IMR-90 (cell line): ENCODE data around the gene IDH3G. TPM values are rescaled to one million over a fixed set of nuclear protein-coding genes. Genes with fewer than 3 reads are reported as not detected.

ENCODE experiments used
- ATAC-seq: fragments of 200-7000 bp; cut with Tn5 transposase; 2 replicates; pipeline ENCODE4 v1.9.1; 2020; ENCODE audit warnings: low read depth, mild to moderate bottlenecking, moderate library complexity
- BruUV-seq: library from RNA; stranded (reverse); fragments of 400-500 nt; replicated peaks from 2 replicates; lab custom pipeline; 2021; lab: Mats Ljungman, UMichigan
- CTCF ChIA-PET: fragments of 300-600 bp; formaldehyde crosslinking; extraction: SDS; loops from one replicate; lab custom pipeline; 2021; ENCODE audit warnings: antibody characterized with exemption; lab: Yijun Ruan, JAX
- POLR2A ChIA-PET: fragments of 300-600 bp; sonication (Branson Sonifier 250); formaldehyde crosslinking; loops from one replicate; lab custom pipeline; 2022; ENCODE audit warnings: antibody characterized with exemption; ENCODE audit not compliant: unreplicated experiment; lab: Charles Lee
- DNase-seq: peaks from one replicate; pipeline ENCODE4 v3.0.0; 2013
- H2AFZ ChIP-seq: replicated peaks from 2 replicates; pipeline ENCODE3; 2013; ENCODE audit warnings: low read length, mild to moderate bottlenecking; ENCODE audit not compliant: poor library complexity
- H2AK5ac ChIP-seq: 2 replicates; pipeline ENCODE4 v1.6.1; 2013; ENCODE audit warnings: low read depth, low read length, inconsistent platforms
- H2AK9ac ChIP-seq: replicated peaks from 2 replicates; pipeline ENCODE3; 2013; ENCODE audit warnings: mild to moderate bottlenecking, low read depth, low read length, moderate library complexity; ENCODE audit not compliant: poor library complexity
- H2BK120ac ChIP-seq: 2 replicates; pipeline ENCODE4 v1.6.1; 2013; ENCODE audit warnings: low read depth, low read length, inconsistent platforms
- H2BK15ac ChIP-seq: 3 replicates; pipeline ENCODE4 v1.6.1; 2013; ENCODE audit warnings: low read depth, low read length, inconsistent platforms
- H2BK20ac ChIP-seq: 2 replicates; pipeline ENCODE4 v1.6.1; 2013; ENCODE audit warnings: low read depth, mild to moderate bottlenecking, inconsistent platforms, low read length, moderate library complexity
- H2BK5ac ChIP-seq: 2 replicates; pipeline ENCODE4 v1.6.1; 2013; ENCODE audit warnings: mild to moderate bottlenecking, low read depth, low read length, inconsistent platforms; ENCODE audit not compliant: poor library complexity, severe bottlenecking
- H3K14ac ChIP-seq: replicated peaks from 2 replicates; pipeline ENCODE4 v1.6.1; 2013; ENCODE audit warnings: low read depth, low read length, inconsistent platforms
- H3K18ac ChIP-seq: 2 replicates; pipeline ENCODE4 v1.6.1; 2013; ENCODE audit warnings: low read depth, low read length, control low read depth
- H3K23ac ChIP-seq: 2 replicates; pipeline ENCODE4 v1.6.1; 2013; ENCODE audit warnings: low read depth, low read length, inconsistent platforms
- H3K27ac ChIP-seq: 2 replicates; pipeline ENCODE4 v1.5.1; 2013; ENCODE audit warnings: mild to moderate bottlenecking, control low read depth, low read length; ENCODE audit not compliant: insufficient read depth
- H3K27me3 ChIP-seq: 2 replicates; pipeline ENCODE4 v1.6.1; 2013; ENCODE audit warnings: low read length; ENCODE audit not compliant: control insufficient read depth, insufficient read depth
- H3K36me3 ChIP-seq: 2 replicates; pipeline ENCODE4 v1.6.1; 2013; ENCODE audit warnings: low read length, mixed read lengths; ENCODE audit not compliant: control insufficient read depth, insufficient read depth
- H3K4ac ChIP-seq: 2 replicates; pipeline ENCODE4 v1.6.1; 2013; ENCODE audit warnings: low read depth, low read length, inconsistent platforms
- H3K4me1 ChIP-seq: 2 replicates; pipeline ENCODE4 v1.6.1; 2013; ENCODE audit warnings: low read length, mixed read lengths; ENCODE audit not compliant: control insufficient read depth, insufficient read depth
- H3K4me2 ChIP-seq: 2 replicates; pipeline ENCODE4 v1.6.1; 2013; ENCODE audit warnings: low read depth, mild to moderate bottlenecking, control low read depth, low read length, moderate library complexity
- H3K4me3 ChIP-seq: 2 replicates; pipeline ENCODE4 v1.5.1; 2013; ENCODE audit warnings: low read depth, mild to moderate bottlenecking, control low read depth, low read length, moderate library complexity; ENCODE audit not compliant: insufficient read depth
- H3K56ac ChIP-seq: 2 replicates; pipeline ENCODE4 v1.6.1; 2013; ENCODE audit warnings: low read length, inconsistent platforms; ENCODE audit not compliant: insufficient read depth; ENCODE audit errors: extremely low read depth
- H3K79me1 ChIP-seq, 2 experiments: 2 replicates each; pipeline ENCODE4 v1.6.1; 2013; ENCODE audit warnings: low read length in 2 of 2, inconsistent platforms in 1 of 2, low read depth in 1 of 2
- H3K9ac ChIP-seq: 2 replicates; pipeline ENCODE4 v1.6.1; 2013; ENCODE audit warnings: low read depth, low read length, control low read depth
- H3K9me1 ChIP-seq: 2 replicates; pipeline ENCODE4 v1.6.1; 2013; ENCODE audit warnings: low read length, inconsistent platforms; ENCODE audit not compliant: insufficient read depth
- H3K9me3 ChIP-seq: 2 replicates; pipeline ENCODE4 v1.6.1; 2013; ENCODE audit warnings: low read length; ENCODE audit not compliant: control insufficient read depth, insufficient read depth
- H4K20me1 ChIP-seq: 2 replicates; pipeline ENCODE4 v1.6.1; 2013; ENCODE audit warnings: low read length, inconsistent platforms; ENCODE audit not compliant: insufficient read depth
- H4K5ac ChIP-seq: 2 replicates; pipeline ENCODE4 v1.6.1; 2013; ENCODE audit warnings: mild to moderate bottlenecking, low read depth, low read length, control low read depth
- H4K8ac ChIP-seq, 2 experiments: 2 replicates each; pipeline ENCODE4 v1.6.1; 2013; ENCODE audit warnings: low read depth in 2 of 2, low read length in 2 of 2, control low read depth in 1 of 2, inconsistent platforms in 1 of 2
- H4K91ac ChIP-seq: 2 replicates; pipeline ENCODE4 v1.6.1; 2013; ENCODE audit warnings: low read depth, low read length, inconsistent platforms; ENCODE audit not compliant: insufficient read depth
- BHLHE40 ChIP-seq: fragments of 150-350 bp; IDR thresholded peaks from 2 replicates; pipeline ENCODE4 v1.6.1; 2016; ENCODE audit warnings: mild to moderate bottlenecking, low read depth, low read length
- CEBPB ChIP-seq: IDR thresholded peaks from 2 replicates; pipeline ENCODE4 v1.6.1; 2012; ENCODE audit warnings: low read depth, low read length, improper control_type of control experiment
- CHD1 ChIP-seq: IDR thresholded peaks from 2 replicates; pipeline ENCODE4 v1.6.1; 2012; ENCODE audit warnings: low read depth, low read length, improper control_type of control experiment
- FOS ChIP-seq: fragments of 150-350 bp; IDR thresholded peaks from 2 replicates; pipeline ENCODE4 v1.6.1; 2016; ENCODE audit warnings: low read depth, low read length
- MAFK ChIP-seq: IDR thresholded peaks from 2 replicates; pipeline ENCODE4 v1.6.1; 2012; ENCODE audit warnings: low read depth, low read length, improper control_type of control experiment
- MAZ ChIP-seq: IDR thresholded peaks from 2 replicates; pipeline ENCODE4 v1.6.1; 2012; ENCODE audit warnings: low read depth, mild to moderate bottlenecking, low read length, improper control_type of control experiment, moderate library complexity, borderline replicate concordance
- MXI1 ChIP-seq: IDR thresholded peaks from 2 replicates; pipeline ENCODE4 v1.6.1; 2012; ENCODE audit warnings: low read depth, mild to moderate bottlenecking, low read length, moderate library complexity, borderline replicate concordance
- NFE2L2 ChIP-seq: fragments of 150-350 bp; IDR thresholded peaks from 2 replicates; pipeline ENCODE4 v1.6.1; 2016; ENCODE audit warnings: low read depth, mild to moderate bottlenecking, low read length
- POLR2A ChIP-seq: IDR thresholded peaks from 2 replicates; pipeline ENCODE4 v1.6.1; 2012; ENCODE audit warnings: mild to moderate bottlenecking, low read depth, low read length
- RAD21 ChIP-seq: IDR thresholded peaks from 2 replicates; pipeline ENCODE4 v1.6.1; 2012; ENCODE audit warnings: low read length, improper control_type of control experiment
- RCOR1 ChIP-seq: IDR thresholded peaks from 2 replicates; pipeline ENCODE4 v1.6.1; 2012; ENCODE audit warnings: mild to moderate bottlenecking, low read length, improper control_type of control experiment; ENCODE audit not compliant: insufficient replicate concordance
- RFX5 ChIP-seq: IDR thresholded peaks from 2 replicates; pipeline ENCODE4 v1.8.0; 2012; ENCODE audit warnings: low read depth, mild to moderate bottlenecking, low read length, moderate library complexity
- SMC3 ChIP-seq: fragments of 150-350 bp; IDR thresholded peaks from 2 replicates; pipeline ENCODE4 v1.6.1; 2016; ENCODE audit warnings: low read depth, mild to moderate bottlenecking, antibody characterized with exemption, low read length, moderate library complexity
- WGBS, 2 experiments: methylation state at CpG; one replicate each; pipeline versions ENCODE4 v1.1.5 to v1.1.7; 2013; ENCODE audit warnings: missing lambda C conversion rate in 2 of 2; ENCODE audit not compliant: insufficient read length in 1 of 2; ENCODE audit errors: extremely low coverage in 2 of 2; 5-methylcytosine and 5-hydroxymethylcytosine counted together
- dilution Hi-C: fragments of 300-500 bp; cut with HindIII; formaldehyde crosslinking; loops from one replicate; pipeline ENCODE4 v1.14.3; 2018; ENCODE audit warnings: low sequenced_read_pairs; ENCODE audit not compliant: unreplicated experiment
- in situ Hi-C: fragments of 300-500 bp; cut with MboI; formaldehyde crosslinking; loops from 3 replicates; pipeline ENCODE4 v1.14.3; 2019; ENCODE audit warnings: low sequenced_read_pairs, inconsistent platforms, mixed read lengths
- intact Hi-C: fragments of 100-400 bp; cut with micrococcal nuclease; formaldehyde crosslinking; loops from 2 replicates; pipeline ENCODE4 v1.10.0; 2022
- polyA plus RNA-seq, 3 experiments: library from polyadenylated mRNA; depleted of rRNA; stranded (reverse); fragments of >200 nt; gene quantifications; 2 replicates each; pipeline ENCODE4 v1.2.3, GENCODE V29; 2012; ENCODE audit warnings: low replicate concordance in 1 of 3
- total RNA-seq: library from RNA; depleted of rRNA; stranded (reverse); fragments of >200 nt; gene quantifications from 2 replicates; pipeline ENCODE4 v1.2.3, GENCODE V29; 2012
- TF ChIP-seq, protein P1 (sequence below): fragments of 150-350 bp; IDR thresholded peaks from 2 replicates; pipeline ENCODE4 v1.6.1; 2017; ENCODE audit warnings: mild to moderate bottlenecking, antibody characterized with exemption, low read length, low read depth
- TF ChIP-seq, protein P2 (sequence below): fragments of 150-350 bp; IDR thresholded peaks from 2 replicates; pipeline ENCODE4 v1.6.1; 2016; ENCODE audit warnings: low read depth, mild to moderate bottlenecking, low read length, moderate library complexity, borderline replicate concordance
- TF ChIP-seq, protein P3 (sequence below): conservative IDR thresholded peaks from 2 replicates; pipeline ENCODE4 v1.5.1; 2012; ENCODE audit warnings: mild to moderate bottlenecking, low read depth, low read length, improper control_type of control experiment

Gene IDH3G
- total and polyA plus RNA-seq, 2 of the 4 experiments (the other 2 are of a cell fraction), result 79.4 to 85.7 TPM

DNA sequence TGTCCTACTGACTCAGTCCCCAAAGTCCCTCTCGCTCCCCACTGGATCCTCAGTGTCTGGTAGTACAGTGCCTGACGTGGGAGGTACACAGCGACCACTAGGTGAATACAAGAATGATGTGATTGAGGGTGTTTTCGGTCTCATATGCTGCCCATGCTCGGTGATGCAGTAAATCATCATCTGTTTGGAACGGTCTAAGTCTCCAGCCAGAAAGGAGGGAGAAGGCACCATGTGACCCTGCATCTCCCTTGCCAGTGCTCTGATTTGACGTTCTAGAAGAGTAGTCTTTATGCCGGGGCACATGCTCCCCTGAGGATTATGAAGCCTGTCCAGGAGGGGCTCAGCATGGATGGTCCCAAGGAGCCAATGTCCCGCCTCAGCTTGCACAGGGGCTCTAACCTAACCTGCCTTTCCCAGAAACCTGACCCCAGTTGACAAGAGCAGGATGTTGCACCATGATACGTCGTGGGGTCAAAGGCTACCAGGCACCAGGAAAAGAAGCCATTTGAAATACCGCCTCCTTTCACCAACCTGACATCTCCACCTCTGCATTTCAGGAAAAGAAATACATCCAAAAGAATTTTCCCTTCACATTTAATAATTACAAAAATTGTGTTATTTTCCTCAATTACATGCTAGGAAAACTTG lies 43.9 kb downstream of the IDH3G start:
- TF ChIP-seq, protein P1, sequence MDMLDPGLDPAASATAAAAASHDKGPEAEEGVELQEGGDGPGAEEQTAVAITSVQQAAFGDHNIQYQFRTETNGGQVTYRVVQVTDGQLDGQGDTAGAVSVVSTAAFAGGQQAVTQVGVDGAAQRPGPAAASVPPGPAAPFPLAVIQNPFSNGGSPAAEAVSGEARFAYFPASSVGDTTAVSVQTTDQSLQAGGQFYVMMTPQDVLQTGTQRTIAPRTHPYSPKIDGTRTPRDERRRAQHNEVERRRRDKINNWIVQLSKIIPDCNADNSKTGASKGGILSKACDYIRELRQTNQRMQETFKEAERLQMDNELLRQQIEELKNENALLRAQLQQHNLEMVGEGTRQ, result no peak
- TF ChIP-seq NFE2L2 (no peak), RFX5 (no peak), RAD21 (no peak), CEBPB (no peak), FOS (no peak), SMC3 (no peak), CHD1 (no peak), RCOR1 (no peak), MAZ (no peak), BHLHE40 (no peak), MXI1 (no peak), POLR2A (no peak), MAFK (no peak)
- TF ChIP-seq, protein P2, sequence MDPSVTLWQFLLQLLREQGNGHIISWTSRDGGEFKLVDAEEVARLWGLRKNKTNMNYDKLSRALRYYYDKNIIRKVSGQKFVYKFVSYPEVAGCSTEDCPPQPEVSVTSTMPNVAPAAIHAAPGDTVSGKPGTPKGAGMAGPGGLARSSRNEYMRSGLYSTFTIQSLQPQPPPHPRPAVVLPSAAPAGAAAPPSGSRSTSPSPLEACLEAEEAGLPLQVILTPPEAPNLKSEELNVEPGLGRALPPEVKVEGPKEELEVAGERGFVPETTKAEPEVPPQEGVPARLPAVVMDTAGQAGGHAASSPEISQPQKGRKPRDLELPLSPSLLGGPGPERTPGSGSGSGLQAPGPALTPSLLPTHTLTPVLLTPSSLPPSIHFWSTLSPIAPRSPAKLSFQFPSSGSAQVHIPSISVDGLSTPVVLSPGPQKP, result no peak
- TF ChIP-seq, protein P3, sequence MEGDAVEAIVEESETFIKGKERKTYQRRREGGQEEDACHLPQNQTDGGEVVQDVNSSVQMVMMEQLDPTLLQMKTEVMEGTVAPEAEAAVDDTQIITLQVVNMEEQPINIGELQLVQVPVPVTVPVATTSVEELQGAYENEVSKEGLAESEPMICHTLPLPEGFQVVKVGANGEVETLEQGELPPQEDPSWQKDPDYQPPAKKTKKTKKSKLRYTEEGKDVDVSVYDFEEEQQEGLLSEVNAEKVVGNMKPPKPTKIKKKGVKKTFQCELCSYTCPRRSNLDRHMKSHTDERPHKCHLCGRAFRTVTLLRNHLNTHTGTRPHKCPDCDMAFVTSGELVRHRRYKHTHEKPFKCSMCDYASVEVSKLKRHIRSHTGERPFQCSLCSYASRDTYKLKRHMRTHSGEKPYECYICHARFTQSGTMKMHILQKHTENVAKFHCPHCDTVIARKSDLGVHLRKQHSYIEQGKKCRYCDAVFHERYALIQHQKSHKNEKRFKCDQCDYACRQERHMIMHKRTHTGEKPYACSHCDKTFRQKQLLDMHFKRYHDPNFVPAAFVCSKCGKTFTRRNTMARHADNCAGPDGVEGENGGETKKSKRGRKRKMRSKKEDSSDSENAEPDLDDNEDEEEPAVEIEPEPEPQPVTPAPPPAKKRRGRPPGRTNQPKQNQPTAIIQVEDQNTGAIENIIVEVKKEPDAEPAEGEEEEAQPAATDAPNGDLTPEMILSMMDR, result no peak
- Histone ChIP-seq H2BK5ac (no peak overlapping the region), H3K18ac (no peak overlapping the region), H2BK15ac (no peak overlapping the region), H2AK5ac (no peak overlapping the region), H3K4me1 (no peaks in the 10 kb centered on the region), H3K9me1 (no peaks in the 10 kb centered on the region), H3K79me1 (no peaks in the 10 kb centered on the region), H2BK120ac (no peak overlapping the region), H3K4ac (no peak overlapping the region), H3K27ac (no peak overlapping the region), H2AK9ac (no peak overlapping the region), H3K23ac (no peak overlapping the region), H4K20me1 (no peaks in the 10 kb centered on the region), H3K4me2 (no peak overlapping the region), H3K14ac (no peak overlapping the region), H2AFZ (no peak overlapping the region), H3K27me3 (peaks cover 2% of the 10 kb centered on the region; the same call in 1 of the 2 replicates), H3K9me3 (no peaks in the 10 kb centered on the region; the same call in 1 of the 2 replicates), H3K9ac (no peak overlapping the region), H3K56ac (no peak overlapping the region), H3K36me3 (no peaks in the 10 kb centered on the region), H4K91ac (no peak overlapping the region), H4K8ac (no peak overlapping the region), H3K4me3 (no peak overlapping the region), H2BK20ac (no peak overlapping the region), H4K5ac (no peak overlapping the region)
- POLR2A ChIA-PET, result no interaction called here
- no peak for ATAC-seq
- no TSS peak for BruUV-seq
- in situ Hi-C loops, result no loop called here
- dilution Hi-C loops, result no loop called here
- intact Hi-C loops, result no loop called here
- CTCF ChIA-PET, result interaction anchor here (0.6 kb wide), 1 partner anchor 10 kb away, joined by 4 read pairs; no protein-coding TSS in a partner anchor
- no peak for DNase-seq
- 73% methylated on average over 4 of the region's 12 CpGs; no CpG with 5 or more reads in 1 of the 2 experiments for WGBS, 2 experiments
